Activated naive CD8-positive, alpha-beta T cell treated with anti-CD3 and anti-CD28 coated beads, Interleukin-2, amount 10 ng/mL, durations not matched to agents 7 days and 5 days (primary cell): ENCODE data around the gene CDC42BPB. TPM values are rescaled to one million over a fixed set of nuclear protein-coding genes. Genes with fewer than 3 reads are reported as not detected.

Source experiments
- ATAC-seq: fragments of 150-1000 bp; cut with Tn5 transposase; one replicate; pipeline ENCODE4 v1.10.0; 2021; ENCODE audit warnings: low read depth, moderate library complexity
- POLR2A ChIA-PET: fragments of 350-600 bp; sonication (Branson Sonifier 250); formaldehyde crosslinking; loops from one replicate; lab custom pipeline; 2021; ENCODE audit warnings: antibody characterized with exemption; lab: Charles Lee
- DNase-seq: peaks from one replicate; pipeline ENCODE4 v3.0.0; 2021
- H3K27ac Mint-ChIP-seq: one replicate; pipeline ENCODE4 v1.8.0; 2022; ENCODE audit warnings: mild to moderate bottlenecking, mixed read lengths
- H3K27me3 Mint-ChIP-seq: one replicate; pipeline ENCODE4 v1.8.0; 2022; ENCODE audit warnings: mild to moderate bottlenecking, moderate library complexity, mixed read lengths
- H3K36me3 Mint-ChIP-seq: one replicate; pipeline ENCODE4 v1.8.0; 2021; ENCODE audit warnings: mild to moderate bottlenecking, mixed read lengths
- H3K4me1 Mint-ChIP-seq: one replicate; pipeline ENCODE4 v1.8.0; 2021; ENCODE audit warnings: mixed read lengths
- H3K4me3 Mint-ChIP-seq: one replicate; pipeline ENCODE4 v1.8.0; 2022; ENCODE audit warnings: mild to moderate bottlenecking, moderate library complexity, mixed read lengths
- H3K9me3 Mint-ChIP-seq: one replicate; pipeline ENCODE4 v1.8.0; 2021; ENCODE audit warnings: mixed read lengths
- total RNA-seq, 2 experiments: library from RNA; stranded (reverse); gene quantifications; one replicate each; pipeline ENCODE4 v1.2.3, GENCODE V29; 2021

CDC42BPB gene
- total RNA-seq, 2 experiments from 2014 or later = 1.1 TPM

DNA sequence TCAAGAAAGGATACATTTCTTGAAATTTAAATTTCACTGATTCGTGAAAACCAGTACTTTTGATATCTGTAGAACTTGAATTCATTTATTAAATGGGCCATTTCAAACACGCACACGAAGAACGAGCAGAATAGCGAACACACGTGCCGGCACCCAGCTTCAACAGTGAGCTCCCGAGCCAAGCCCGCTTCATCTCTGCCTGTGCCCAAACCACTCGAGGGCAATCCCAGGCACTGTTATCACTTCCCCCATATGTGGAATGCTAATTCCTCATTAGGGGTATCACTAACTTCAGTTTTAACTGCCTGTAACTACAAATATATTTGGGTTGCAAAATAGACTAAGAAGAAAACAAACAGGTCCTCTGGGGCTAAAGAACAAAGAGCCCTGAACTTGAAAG is 86.9 kb downstream of the CDC42BPB start:
- POLR2A ChIA-PET = no interaction called here
- Mint-ChIP-seq H3K4me3 (no peak overlapping the region), H3K9me3 (no peaks in the 10 kb centered on the region), H3K36me3 (no peaks in the 10 kb centered on the region), H3K27me3 (no peaks in the 10 kb centered on the region), H3K4me1 (no peaks in the 10 kb centered on the region), H3K27ac (no peak overlapping the region)
- DNase-seq (no peak), ATAC-seq (no peak)

DNA sequence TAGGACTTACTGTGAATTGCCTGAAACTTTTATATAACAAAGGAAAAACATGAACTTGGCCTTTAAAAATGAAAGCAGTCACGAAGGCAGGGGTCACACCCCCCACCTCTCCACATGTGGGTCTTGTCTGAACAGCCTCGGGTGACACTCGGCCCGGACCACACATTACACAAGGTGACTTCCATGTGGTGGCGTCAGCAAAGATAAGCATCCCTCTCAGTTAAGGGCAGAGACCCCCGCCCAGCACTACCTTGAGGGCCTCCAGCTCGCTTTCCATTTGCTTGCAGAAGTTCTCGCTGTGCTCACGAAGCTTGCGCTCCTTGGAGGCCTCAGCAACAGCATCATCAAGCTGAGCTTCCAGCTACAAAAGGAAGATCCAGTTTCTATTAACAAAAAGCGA is 87.4 kb downstream of the CDC42BPB start:
- Mint-ChIP-seq H3K4me3 (no peak overlapping the region), H3K4me1 (no peaks in the 10 kb centered on the region), H3K9me3 (no peaks in the 10 kb centered on the region), H3K27me3 (no peaks in the 10 kb centered on the region), H3K27ac (no peak overlapping the region), H3K36me3 (no peaks in the 10 kb centered on the region)
- no peak for DNase-seq
- POLR2A ChIA-PET = no interaction called here
- ATAC-seq = no peak

GRCh38 chr14:102969060-102969791 is 88.1 kb downstream of the CDC42BPB start:
- H3K4me3 Mint-ChIP-seq = no peak overlapping the region

DNA sequence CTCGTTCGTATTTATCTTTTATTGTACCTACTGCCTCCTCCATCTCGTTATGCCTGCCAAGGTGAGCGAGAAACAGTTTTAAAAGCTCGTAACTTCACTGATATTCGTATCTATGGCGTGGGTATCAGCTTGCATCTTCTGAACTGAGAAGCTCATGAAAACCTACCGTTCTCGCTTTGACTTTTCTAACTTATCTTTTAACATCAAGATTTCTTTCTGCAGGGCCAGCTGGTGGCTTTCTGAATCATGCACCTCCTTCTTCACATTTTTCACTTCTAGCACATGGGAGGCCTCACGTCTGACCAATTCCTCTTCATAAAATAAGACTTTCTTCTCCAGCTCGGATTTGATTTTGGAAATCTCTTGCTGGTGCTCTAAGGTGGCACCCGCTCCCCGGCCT is 89.0 kb downstream of the CDC42BPB start:
- Mint-ChIP-seq H3K27ac (no peak overlapping the region), H3K27me3 (no peaks in the 10 kb centered on the region), H3K4me3 (no peak overlapping the region), H3K36me3 (no peaks in the 10 kb centered on the region), H3K9me3 (no peaks in the 10 kb centered on the region), H3K4me1 (no peaks in the 10 kb centered on the region)
- POLR2A ChIA-PET = no interaction called here
- ATAC-seq (no peak), DNase-seq (no peak)

More at GRCh38 chr14:102969060-102969791, 88.1 kb downstream of the CDC42BPB start:
- Mint-ChIP-seq H3K36me3 (no peaks in the 10 kb centered on the region), H3K9me3 (no peaks in the 10 kb centered on the region), H3K4me1 (no peaks in the 10 kb centered on the region), H3K27me3 (no peaks in the 10 kb centered on the region), H3K27ac (no peak overlapping the region)
- POLR2A ChIA-PET = no interaction called here
- DNase-seq (no peak), ATAC-seq (no peak)

- H3K36me3 Mint-ChIP-seq = no peaks in the 10 kb centered on the region
- H3K27me3 Mint-ChIP-seq = no peaks in the 10 kb centered on the region
- H3K27ac Mint-ChIP-seq = no peak overlapping the region
- ATAC-seq = no peak
- no peak overlapping the region for H3K4me3 Mint-ChIP-seq
- POLR2A ChIA-PET = no interaction called here
- DNase-seq = no peak
- no peaks in the 10 kb centered on the region for H3K4me1 Mint-ChIP-seq
- H3K9me3 Mint-ChIP-seq = no peaks in the 10 kb centered on the region
Measured at GRCh38 chr14:102967506-102967795, 89.9 kb downstream of the CDC42BPB start.

DNA sequence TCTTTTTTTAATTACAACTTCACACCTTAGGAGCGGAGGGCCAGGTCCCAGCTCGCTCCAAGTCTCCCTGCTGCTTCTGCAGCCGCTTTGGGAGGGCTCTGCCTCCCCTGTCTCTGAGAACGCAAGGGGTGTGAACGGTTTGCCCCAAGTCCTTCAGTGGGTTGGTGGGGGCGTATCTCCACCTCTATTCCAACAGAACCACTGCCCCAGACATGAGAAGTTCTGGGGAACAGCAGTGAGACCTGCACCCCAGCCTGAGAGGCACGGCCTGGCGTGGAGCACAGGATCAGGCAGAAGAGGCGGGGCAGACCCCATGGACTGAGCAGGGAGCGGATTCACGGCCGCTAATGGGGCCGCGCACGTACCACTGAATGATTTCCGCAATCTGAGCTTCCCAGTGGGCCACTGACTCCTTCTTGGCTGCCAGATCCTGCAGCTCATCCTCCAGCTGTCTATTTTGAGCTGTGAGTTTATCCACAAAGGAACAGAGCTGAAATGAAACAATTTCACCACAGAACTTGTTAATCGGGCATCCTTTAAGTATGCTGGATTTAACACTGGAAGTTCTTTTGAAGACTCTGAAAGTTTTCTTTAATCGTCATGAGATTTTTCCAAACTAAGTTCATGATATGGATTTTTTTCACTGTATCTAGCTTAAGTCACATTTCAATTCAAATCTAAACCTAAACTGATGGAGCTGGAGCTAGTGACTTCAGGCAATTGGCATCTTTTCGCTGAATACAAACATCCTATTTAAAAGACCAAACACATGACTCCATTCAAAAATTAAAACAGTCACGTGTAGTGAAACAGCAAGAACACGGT is 90.5 kb downstream of the CDC42BPB start:
- no peaks in the 10 kb centered on the region for H3K9me3 Mint-ChIP-seq
- no peak overlapping the region for H3K4me3 Mint-ChIP-seq
- POLR2A ChIA-PET = no interaction called here
- no peak overlapping the region for H3K27ac Mint-ChIP-seq
- no peaks in the 10 kb centered on the region for H3K27me3 Mint-ChIP-seq
- ATAC-seq (no peak), DNase-seq (no peak)
- H3K4me1 Mint-ChIP-seq = no peaks in the 10 kb centered on the region
- no peaks in the 10 kb centered on the region for H3K36me3 Mint-ChIP-seq

GRCh38 chr14:102965971-102966655 is 91.2 kb downstream of the CDC42BPB start:
- no peak for DNase-seq
- no peak for ATAC-seq
- H3K27me3 Mint-ChIP-seq = no peaks in the 10 kb centered on the region
- H3K4me3 Mint-ChIP-seq = no peak overlapping the region
- no peaks in the 10 kb centered on the region for H3K9me3 Mint-ChIP-seq
- no peaks in the 10 kb centered on the region for H3K4me1 Mint-ChIP-seq
- no peaks in the 10 kb centered on the region for H3K36me3 Mint-ChIP-seq
- no peak overlapping the region for H3K27ac Mint-ChIP-seq
- POLR2A ChIA-PET = no interaction called here

DNA sequence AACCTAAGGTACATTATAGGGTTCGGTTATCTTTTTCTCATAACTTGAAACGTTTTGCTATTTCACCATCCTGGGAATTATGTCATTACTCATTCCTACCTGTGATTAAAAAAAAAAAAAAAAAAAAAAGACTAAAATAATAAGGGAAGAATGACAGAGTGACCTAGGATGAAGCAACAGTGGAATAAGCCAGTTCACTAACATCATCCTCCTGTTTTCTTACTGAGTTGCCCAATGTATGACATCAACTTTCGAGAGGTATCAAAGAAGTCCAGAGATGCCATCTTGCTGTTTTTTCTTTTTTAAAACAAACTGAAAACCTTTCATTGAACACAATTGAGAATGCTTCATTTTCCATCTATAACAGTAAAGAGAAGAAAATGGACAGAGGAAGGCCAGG is 92.1 kb downstream of the CDC42BPB start:
- DNase-seq (no peak), ATAC-seq (no peak)
- no peaks in the 10 kb centered on the region for H3K9me3 Mint-ChIP-seq
- H3K36me3 Mint-ChIP-seq = no peaks in the 10 kb centered on the region
- H3K4me3 Mint-ChIP-seq = no peak overlapping the region
- no peaks in the 10 kb centered on the region for H3K4me1 Mint-ChIP-seq
- POLR2A ChIA-PET = no interaction called here
- no peaks in the 10 kb centered on the region for H3K27me3 Mint-ChIP-seq
- H3K27ac Mint-ChIP-seq = no peak overlapping the region

- no peaks in the 10 kb centered on the region for H3K9me3 Mint-ChIP-seq
- H3K27me3 Mint-ChIP-seq = no peaks in the 10 kb centered on the region
- H3K27ac Mint-ChIP-seq = no peak overlapping the region
- no peaks in the 10 kb centered on the region for H3K36me3 Mint-ChIP-seq
- H3K4me1 Mint-ChIP-seq = no peaks in the 10 kb centered on the region
- DNase-seq (no peak), ATAC-seq (no peak)
- POLR2A ChIA-PET = no interaction called here
- no peak overlapping the region for H3K4me3 Mint-ChIP-seq
Measured at GRCh38 chr14:102964152-102964730, 93.1 kb downstream of the CDC42BPB start.

GRCh38 chr14:102962111-102962627 is 95.2 kb downstream of the CDC42BPB start:
- Mint-ChIP-seq H3K36me3 (no peaks in the 10 kb centered on the region), H3K4me3 (no peak overlapping the region), H3K9me3 (no peaks in the 10 kb centered on the region), H3K27me3 (no peaks in the 10 kb centered on the region), H3K27ac (no peak overlapping the region), H3K4me1 (no peaks in the 10 kb centered on the region)
- POLR2A ChIA-PET = no interaction called here
- no peak for ATAC-seq
- DNase-seq = no peak

DNA sequence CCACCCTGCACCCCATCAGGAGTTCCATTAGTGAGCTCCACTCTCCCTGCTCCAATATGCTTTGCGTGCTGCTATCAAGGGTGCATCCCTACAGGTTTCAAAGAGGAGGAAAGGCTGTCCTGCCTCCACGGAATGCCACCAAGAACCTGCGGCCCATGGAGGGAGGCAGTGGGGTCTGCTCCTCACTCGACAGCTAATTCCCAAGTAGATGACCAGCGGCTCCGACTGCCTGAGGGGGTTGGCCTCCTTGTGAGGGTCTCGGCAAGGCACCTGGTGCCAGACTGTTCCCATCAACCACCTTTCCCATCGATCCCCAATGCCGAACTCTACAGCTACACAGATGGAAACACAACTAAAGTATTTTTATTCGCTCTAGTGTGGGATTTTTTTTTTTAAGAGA is 98.9 kb downstream of the CDC42BPB start:
- no peak for DNase-seq
- POLR2A ChIA-PET = no interaction called here
- Mint-ChIP-seq H3K27ac (no peak overlapping the region), H3K4me3 (no peak overlapping the region), H3K36me3 (no peaks in the 10 kb centered on the region), H3K27me3 (no peaks in the 10 kb centered on the region), H3K4me1 (no peaks in the 10 kb centered on the region), H3K9me3 (no peaks in the 10 kb centered on the region)
- ATAC-seq = no peak

DNA sequence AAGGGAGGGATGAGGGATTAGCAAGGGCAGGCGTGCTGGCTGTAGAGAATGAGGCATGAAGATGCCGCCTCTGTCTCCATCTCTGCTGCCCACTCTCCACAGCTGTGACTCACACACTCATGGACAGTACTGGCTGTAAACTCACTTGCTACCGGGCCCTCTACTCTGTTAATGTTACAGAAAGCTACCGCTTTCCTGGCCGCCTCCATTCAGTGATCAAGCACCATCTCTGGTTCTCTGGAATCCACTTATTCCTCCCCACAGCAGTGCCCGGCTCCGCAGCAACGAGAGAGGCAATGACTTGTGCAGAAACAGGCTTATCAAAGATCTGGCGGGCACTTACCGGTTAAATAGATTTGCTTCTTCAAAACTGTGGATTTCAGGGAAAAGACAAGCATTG is 100.1 kb downstream of the CDC42BPB start:
- Mint-ChIP-seq H3K4me1 (no peaks in the 10 kb centered on the region), H3K27me3 (no peaks in the 10 kb centered on the region), H3K27ac (no peak overlapping the region), H3K36me3 (no peaks in the 10 kb centered on the region), H3K9me3 (no peaks in the 10 kb centered on the region), H3K4me3 (no peak overlapping the region)
- POLR2A ChIA-PET = no interaction called here
- ATAC-seq (no peak), DNase-seq (no peak)

GRCh38 chr14:102955636-102956408 is 101.5 kb downstream of the CDC42BPB start:
- POLR2A ChIA-PET = no interaction called here
- H3K27ac Mint-ChIP-seq = no peak overlapping the region
- no peaks in the 10 kb centered on the region for H3K9me3 Mint-ChIP-seq
- H3K4me1 Mint-ChIP-seq = no peaks in the 10 kb centered on the region
- DNase-seq (no peak), ATAC-seq (no peak)
- no peak overlapping the region for H3K4me3 Mint-ChIP-seq
- H3K27me3 Mint-ChIP-seq = no peaks in the 10 kb centered on the region
- H3K36me3 Mint-ChIP-seq = no peaks in the 10 kb centered on the region
